Uterus (tissue), 4 donors: Measurements from ENCODE around the gene NSG1. TPM values are rescaled to one million over a fixed set of nuclear protein-coding genes. Genes with fewer than 3 reads are reported as not detected.

Source experiments
- DNase-seq, 2 donors: peaks; one replicate each; pipeline ENCODE4 v3.0.0-alpha.2; 2019 to 2020
- H3K27ac ChIP-seq, 2 donors: fragments of 200-600 bp; sonication (generic); 1 replicate in 1 of 2; 2 replicates in 1 of 2; pipeline ENCODE4 v1.5.1; 2016 to 2018
- H3K27me3 ChIP-seq, 2 donors: fragments of 200-600 bp; sonication (generic); one replicate each; pipeline ENCODE4 v1.5.1; 2018 to 2019; ENCODE audit warnings: control low read depth in 1 of 2
- H3K36me3 ChIP-seq, 2 donors: fragments of 200-600 bp; sonication (generic); one replicate each; pipeline ENCODE4 v1.5.1; 2019; ENCODE audit warnings: control low read depth in 1 of 2
- H3K4me1 ChIP-seq, 2 donors: fragments of 200-600 bp; sonication (generic); one replicate each; pipeline ENCODE4 v1.5.1; 2018 to 2019; ENCODE audit warnings: control low read depth in 1 of 2
- H3K4me3 ChIP-seq, 2 donors: fragments of 200-600 bp; sonication (generic); 1 replicate in 1 of 2; 2 replicates in 1 of 2; pipeline ENCODE4 v1.5.1; 2018 to 2019; ENCODE audit warnings: mild to moderate bottlenecking in 1 of 2
- H3K9me3 ChIP-seq, 2 donors: fragments of 200-600 bp; sonication (generic); one replicate each; pipeline ENCODE4 v1.5.1; 2019; ENCODE audit warnings: control low read depth in 1 of 2
- CTCF ChIP-seq, 4 experiments: fragments of 200-600 bp in 2 of 4; fragments of 450-650 bp in 2 of 4; sonication (generic) in 2 of 4; IDR thresholded peaks; one replicate each; pipeline ENCODE4 v1.5.1; 2016 to 2019; ENCODE audit warnings: antibody characterized with exemption in 4 of 4, mild to moderate bottlenecking in 2 of 4, moderate library complexity in 1 of 4
- POLR2A ChIP-seq, 2 donors: fragments of 450-650 bp; IDR thresholded peaks; one replicate each; pipeline ENCODE4 v1.6.1; 2016; ENCODE audit warnings: antibody characterized with exemption in 2 of 2, mild to moderate bottlenecking in 1 of 2, moderate library complexity in 1 of 2
- intact Hi-C: fragments of 100-400 bp; cut with DNase I; formaldehyde crosslinking; loops from one replicate; pipeline ENCODE4 v1.15.1; 2023; ENCODE audit warnings: low total_unique reads
- total RNA-seq, 4 donors: library from RNA; depleted of rRNA in 3 of 4; stranded (reverse); fragments of >200 nt in 3 of 4; gene quantifications; one replicate each; pipeline versions ENCODE4 v1.1.0 to v1.2.4, GENCODE V29; 2014 to 2023
- donor health status: DM: yes; HTN: yes; CAD: no.

The NSG1 gene
- total RNA-seq, 4 donors from 2014 or later: 3.6 to 11.2 (median 3.8) TPM; not detected in 1

DNA sequence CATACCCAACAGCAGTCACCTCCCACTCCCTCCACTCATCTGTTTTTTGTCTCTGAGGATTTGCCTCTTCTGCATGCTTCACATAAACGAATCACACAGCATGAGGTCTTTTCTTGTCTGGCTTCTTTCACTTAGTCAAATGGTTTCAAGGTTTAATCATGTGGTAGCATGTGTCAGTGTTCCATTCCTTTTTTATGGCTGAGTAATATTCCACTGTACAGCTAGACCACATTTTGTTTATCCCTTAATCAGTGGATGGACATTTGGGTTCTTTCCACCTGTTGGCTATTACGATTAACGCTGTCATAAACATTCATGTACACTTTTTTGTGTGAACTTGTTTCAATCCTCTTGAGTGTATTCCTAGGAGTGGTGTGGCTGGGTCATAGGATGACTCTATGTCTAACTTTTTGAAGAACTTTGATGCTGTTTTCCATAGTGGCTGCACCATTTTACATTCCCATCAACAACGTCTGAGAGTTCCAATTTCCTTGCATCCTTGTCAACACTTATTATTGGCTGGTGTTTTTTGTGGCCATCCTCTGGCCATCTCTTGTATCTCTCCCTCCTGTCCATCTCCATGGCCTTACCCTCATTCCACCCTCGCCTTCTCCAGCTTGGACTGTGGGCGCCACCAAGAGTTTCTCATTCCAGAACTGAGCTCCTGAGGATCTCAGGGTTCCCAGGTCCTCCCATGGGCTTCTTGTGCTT is 12.4 kb upstream of the NSG1 start:
- no peak for DNase-seq

DNA sequence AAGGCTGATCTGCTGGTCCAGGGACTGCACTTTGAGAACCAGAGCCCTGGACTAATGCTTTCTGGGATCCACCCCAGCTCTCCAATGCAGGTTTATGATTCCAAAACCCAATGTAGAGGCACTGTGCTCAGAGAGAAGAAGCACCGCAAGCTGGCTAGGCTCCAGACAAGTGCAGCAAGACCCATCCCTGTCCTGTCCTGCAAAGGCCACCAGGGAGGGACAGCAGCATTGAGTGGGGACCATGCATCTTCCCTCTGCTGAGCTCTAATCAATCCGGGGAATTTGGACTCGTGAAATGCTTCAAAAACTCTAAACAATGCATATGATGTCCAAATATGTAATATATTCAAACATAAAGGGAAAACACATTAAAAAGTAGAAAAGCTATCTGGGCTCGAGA is 10.8 kb upstream of the NSG1 start:
- Histone ChIP-seq H3K9me3 (no peaks in the 10 kb centered on the region), H3K4me3 (no peak overlapping the region), H3K27me3 (no peaks in the 10 kb centered on the region), H3K36me3 (no peaks in the 10 kb centered on the region), H3K27ac (no peak overlapping the region), H3K4me1 (no peaks in the 10 kb centered on the region)
- intact Hi-C loops: no loop called here
- TF ChIP-seq CTCF (IDR thresholded peaks at IDR 0.05) (no peak), POLR2A (IDR thresholded peaks at IDR 0.05) (no peak)
- no peak for DNase-seq

More for the DNA sequence above, 12.4 kb upstream of the NSG1 start:
- no peaks in the 10 kb centered on the region for H3K36me3 ChIP-seq
- no peaks in the 10 kb centered on the region for H3K27me3 ChIP-seq
- intact Hi-C loops: no loop called here
- no peak for TF ChIP-seq CTCF (IDR thresholded peaks at IDR 0.05)
- TF ChIP-seq POLR2A (IDR thresholded peaks at IDR 0.05): no peak
- H3K27ac ChIP-seq: no peak overlapping the region
- no peaks in the 10 kb centered on the region for H3K4me1 ChIP-seq
- no peaks in the 10 kb centered on the region for H3K9me3 ChIP-seq
- no peak overlapping the region for H3K4me3 ChIP-seq

DNA sequence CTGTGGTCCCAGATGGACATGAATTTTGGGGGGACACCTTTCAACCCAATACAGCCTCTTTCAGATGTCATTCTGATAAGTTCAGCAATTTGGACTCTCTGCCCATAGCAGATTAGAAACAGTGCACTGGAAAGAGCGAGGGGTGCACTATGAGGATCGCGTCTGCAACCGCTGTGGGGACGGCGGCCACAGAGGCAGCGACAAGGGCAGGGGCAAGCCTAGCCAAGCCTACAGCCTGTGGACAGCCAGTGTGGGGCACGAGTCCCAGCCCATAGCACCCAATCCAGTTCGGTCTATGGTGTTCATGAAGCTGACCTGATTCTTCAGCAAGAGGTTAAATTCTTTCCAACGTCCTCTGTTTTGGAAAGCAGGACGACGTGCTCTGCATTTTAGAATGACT is 9.7 kb upstream of the NSG1 start:
- Histone ChIP-seq H3K36me3 (no peaks in the 10 kb centered on the region), H3K4me3 (no peak overlapping the region), H3K27me3 (no peaks in the 10 kb centered on the region), H3K4me1 (no peaks in the 10 kb centered on the region), H3K27ac (no peak overlapping the region), H3K9me3 (no peaks in the 10 kb centered on the region)
- no peak for TF ChIP-seq CTCF (IDR thresholded peaks at IDR 0.05)
- DNase-seq: no peak
- intact Hi-C loops: no loop called here

DNA sequence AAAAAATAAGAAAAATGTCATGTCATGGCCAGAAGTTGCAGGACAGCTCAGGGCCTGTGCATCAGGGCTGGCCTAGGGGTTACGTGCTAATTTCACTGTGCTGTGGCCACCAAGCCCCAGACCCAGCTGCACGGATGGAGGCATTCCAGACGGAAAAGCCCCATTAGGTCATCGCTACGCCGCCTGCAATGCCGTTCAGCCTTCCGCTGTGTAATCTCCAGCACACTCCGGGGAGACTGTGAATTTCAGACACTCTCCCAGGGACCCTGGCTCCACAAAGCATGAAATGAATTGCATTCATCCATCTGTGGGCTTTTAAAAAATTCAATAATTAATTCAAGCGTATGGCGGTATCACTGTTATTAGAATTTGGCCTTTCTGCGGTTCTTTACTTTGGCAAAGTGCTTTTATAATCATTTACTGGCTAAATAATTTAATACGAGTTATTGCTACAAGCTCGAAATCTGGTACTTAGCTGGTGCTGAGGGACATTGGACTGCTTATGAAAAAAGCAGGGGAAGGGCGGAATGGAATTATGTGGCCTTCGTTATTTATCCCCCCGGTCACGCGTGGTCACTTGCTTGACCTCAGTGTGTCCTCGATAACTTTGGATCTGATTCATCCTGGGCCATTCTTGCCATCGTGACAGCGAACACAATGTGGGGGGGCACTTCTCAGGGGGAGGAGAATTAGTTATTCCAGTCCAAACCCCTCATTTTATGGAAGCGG is 9.0 kb upstream of the NSG1 start:
- H3K4me1 ChIP-seq: no peaks in the 10 kb centered on the region
- no peaks in the 10 kb centered on the region for H3K9me3 ChIP-seq
- no peak for DNase-seq
- no peak overlapping the region for H3K4me3 ChIP-seq
- intact Hi-C loops: no loop called here
- TF ChIP-seq POLR2A (IDR thresholded peaks at IDR 0.05): no peak
- no peak for TF ChIP-seq CTCF (IDR thresholded peaks at IDR 0.05)
- no peak overlapping the region for H3K27ac ChIP-seq
- H3K36me3 ChIP-seq: no peaks in the 10 kb centered on the region
- H3K27me3 ChIP-seq: no peaks in the 10 kb centered on the region

- no peak overlapping the region for H3K4me3 ChIP-seq
- no peak for DNase-seq
- H3K36me3 ChIP-seq: no peaks in the 10 kb centered on the region
- intact Hi-C loops: no loop called here
- no peaks in the 10 kb centered on the region for H3K9me3 ChIP-seq
- no peak for TF ChIP-seq POLR2A (IDR thresholded peaks at IDR 0.05)
- no peak for TF ChIP-seq CTCF (IDR thresholded peaks at IDR 0.05)
- no peak overlapping the region for H3K27ac ChIP-seq
- no peaks in the 10 kb centered on the region for H3K27me3 ChIP-seq
- no peaks in the 10 kb centered on the region for H3K4me1 ChIP-seq
Measured at GRCh38 chr4:4379540-4380087, 7.3 kb upstream of the NSG1 start.
